ENCODE results near the gene IFIT2.
"Not testable (repeated sequence)": the region's sequence is repeated elsewhere in the genome, so short reads cannot be mapped to it uniquely, and the experiment has no call there.

The IFIT2 gene, protein sequence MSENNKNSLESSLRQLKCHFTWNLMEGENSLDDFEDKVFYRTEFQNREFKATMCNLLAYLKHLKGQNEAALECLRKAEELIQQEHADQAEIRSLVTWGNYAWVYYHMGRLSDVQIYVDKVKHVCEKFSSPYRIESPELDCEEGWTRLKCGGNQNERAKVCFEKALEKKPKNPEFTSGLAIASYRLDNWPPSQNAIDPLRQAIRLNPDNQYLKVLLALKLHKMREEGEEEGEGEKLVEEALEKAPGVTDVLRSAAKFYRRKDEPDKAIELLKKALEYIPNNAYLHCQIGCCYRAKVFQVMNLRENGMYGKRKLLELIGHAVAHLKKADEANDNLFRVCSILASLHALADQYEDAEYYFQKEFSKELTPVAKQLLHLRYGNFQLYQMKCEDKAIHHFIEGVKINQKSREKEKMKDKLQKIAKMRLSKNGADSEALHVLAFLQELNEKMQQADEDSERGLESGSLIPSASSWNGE

DNA sequence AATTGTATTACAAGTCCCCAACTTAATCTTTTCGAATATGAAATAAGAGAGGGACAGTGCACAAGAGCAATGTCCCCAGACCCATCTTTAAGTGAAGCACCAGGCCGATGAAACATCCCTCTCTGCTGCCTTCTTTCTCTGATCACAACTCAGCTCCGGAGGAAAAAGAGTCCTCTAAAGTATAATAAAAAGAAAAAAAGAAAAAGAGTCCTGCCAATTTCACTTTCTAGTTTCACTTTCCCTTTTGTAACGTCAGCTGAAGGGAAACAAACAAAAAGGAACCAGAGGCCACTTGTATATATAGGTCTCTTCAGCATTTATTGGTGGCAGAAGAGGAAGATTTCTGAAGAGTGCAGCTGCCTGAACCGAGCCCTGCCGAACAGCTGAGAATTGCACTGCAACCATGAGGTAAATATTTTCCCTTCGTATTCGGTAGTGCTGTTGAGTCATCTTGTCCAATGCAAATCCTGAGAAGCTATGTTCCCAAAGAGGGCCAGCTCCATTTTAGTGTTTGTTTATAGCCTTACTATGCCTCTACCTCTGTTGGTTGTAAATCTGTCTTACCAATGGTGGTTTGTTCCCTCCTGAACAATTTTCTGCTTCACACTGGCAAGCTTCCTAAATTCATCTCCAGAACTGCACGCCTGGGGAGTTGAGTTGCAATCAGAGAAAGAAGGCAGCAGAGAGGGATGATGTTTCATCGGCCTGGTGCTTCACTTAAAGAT lies at the start of gene IFIT2:
TSS of gene IFIT2 (plus strand) at position 326 of the 725 bp plus-strand sequence. CDS start at position 404, 78 bp downstream.
- FAIRE-seq, result no peak

GRCh38 chr10:89252225-89252585 lies 49.6 kb upstream of the IFIT2 start:
- FAIRE-seq, result no peak

- not testable (repeated sequence) for FAIRE-seq
These were observed 46.7 kb upstream of the IFIT2 start for GRCh38 chr10:89255091-89255579.

DNA sequence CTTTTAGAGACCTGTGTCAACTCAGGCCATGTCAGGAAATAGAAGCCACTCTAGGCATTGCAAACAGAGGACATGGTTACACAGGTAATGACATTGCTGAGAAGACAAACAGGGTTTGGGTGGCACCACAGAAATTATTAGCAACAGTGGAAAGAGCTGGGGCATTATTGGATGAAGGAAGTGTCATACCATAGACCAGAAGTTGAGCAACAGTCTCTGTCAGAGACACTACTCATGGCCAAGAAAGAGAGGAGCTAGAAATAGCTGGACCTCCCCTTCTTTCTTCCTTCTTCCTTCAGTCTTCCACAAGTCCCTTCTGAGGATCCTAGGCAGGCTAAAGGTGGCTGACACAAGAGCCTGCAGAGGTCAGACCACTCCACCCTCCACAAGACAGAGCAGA lies 46.1 kb upstream of the IFIT2 start:
- FAIRE-seq, result no peak

DNA sequence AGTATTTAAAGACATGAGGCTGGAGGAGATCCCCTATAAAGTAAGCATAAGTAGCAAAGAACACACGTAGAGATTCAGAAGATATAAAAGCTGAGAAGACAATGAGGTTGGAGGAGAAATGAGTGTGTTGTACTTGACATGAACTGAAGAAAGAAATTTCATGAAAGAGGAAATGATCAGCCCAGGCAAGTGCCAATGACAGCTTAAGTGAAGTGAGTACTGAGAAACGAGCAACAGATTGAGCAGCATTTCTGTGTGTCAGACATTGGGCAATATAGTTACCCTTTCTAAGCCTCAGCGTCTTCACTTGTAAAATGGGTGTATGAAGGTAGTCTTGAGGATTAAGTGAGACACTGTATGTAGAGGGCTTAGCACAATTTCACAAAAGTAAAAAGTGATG lies 45.5 kb upstream of the IFIT2 start:
- FAIRE-seq, result no peak

- FAIRE-seq, result no peak
These were observed 44.9 kb upstream of the IFIT2 start for GRCh38 chr10:89256962-89257361.

GRCh38 chr10:89257581-89257980 lies 44.3 kb upstream of the IFIT2 start:
- FAIRE-seq, result no peak

- no peak for FAIRE-seq
These were observed 43.0 kb upstream of the IFIT2 start for GRCh38 chr10:89258881-89259280.

DNA sequence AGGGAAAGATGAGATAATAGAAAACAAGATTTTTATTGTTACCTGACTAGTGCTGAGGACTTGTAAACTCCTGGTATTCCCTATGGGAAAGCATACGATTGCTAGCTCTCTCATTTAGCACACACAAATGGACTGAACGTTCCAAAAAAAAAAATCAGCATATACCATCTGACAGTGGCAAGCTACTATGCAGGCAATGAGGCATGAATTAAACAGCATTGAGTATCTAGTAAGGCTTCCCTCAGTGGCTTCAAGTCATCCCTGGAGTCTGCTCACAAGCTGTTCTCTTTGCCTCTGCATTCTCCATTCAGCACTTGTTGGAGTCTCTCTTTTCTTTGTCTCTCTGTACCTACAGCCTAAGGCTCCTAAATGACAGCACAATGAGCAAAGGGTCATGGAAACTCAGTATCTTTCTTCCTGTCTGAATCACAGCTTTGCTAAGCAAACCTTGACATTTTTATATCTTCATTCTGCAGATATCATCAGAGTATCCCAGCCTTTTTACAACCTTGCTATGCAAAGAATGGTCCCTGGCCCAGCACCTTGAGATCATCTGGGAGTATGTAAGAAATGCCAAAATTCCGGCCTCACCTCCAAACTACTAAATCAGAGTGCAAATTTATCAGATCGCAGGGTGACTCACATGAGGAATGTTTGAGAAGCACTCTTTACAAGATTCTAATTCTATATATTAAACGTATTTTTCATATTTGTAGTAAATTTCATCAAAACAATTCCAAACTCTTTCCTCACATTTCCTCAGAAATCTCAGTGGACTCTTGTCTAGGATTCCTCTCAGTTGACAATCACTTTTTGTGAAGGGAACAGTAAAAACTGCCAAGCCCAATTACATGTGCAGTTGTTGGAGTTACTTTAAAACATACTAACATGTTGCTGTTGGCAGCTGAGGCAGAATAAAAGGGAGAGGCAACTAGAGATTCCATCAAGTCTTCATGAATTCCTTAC lies 39.5 kb upstream of the IFIT2 start:
- FAIRE-seq, result no peak

GRCh38 chr10:89263091-89263490 lies 38.8 kb upstream of the IFIT2 start:
- FAIRE-seq, result no peak

DNA sequence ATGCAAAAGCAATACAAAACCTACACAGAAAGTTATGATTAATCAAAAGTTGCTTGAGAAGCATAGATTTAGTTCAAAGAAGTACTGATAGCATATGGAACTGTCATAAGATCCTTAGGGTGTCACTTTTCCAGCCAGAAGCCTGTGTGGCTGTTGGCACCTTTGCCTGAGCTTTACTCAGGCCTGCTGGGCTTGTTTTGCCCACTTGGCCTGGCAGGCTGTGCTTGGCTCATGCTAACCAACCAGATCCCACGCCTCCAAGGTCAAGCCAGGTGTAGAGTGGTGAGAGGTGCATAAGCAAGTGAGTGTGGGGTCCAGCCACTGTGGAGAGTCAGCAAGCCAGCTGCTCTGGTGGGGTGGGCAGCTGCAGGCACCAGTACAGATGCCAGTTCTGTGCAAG lies 38.3 kb upstream of the IFIT2 start:
- no peak for FAIRE-seq

GRCh38 chr10:89266721-89267453 lies 35.0 kb upstream of the IFIT2 start:
- no peak for FAIRE-seq

DNA sequence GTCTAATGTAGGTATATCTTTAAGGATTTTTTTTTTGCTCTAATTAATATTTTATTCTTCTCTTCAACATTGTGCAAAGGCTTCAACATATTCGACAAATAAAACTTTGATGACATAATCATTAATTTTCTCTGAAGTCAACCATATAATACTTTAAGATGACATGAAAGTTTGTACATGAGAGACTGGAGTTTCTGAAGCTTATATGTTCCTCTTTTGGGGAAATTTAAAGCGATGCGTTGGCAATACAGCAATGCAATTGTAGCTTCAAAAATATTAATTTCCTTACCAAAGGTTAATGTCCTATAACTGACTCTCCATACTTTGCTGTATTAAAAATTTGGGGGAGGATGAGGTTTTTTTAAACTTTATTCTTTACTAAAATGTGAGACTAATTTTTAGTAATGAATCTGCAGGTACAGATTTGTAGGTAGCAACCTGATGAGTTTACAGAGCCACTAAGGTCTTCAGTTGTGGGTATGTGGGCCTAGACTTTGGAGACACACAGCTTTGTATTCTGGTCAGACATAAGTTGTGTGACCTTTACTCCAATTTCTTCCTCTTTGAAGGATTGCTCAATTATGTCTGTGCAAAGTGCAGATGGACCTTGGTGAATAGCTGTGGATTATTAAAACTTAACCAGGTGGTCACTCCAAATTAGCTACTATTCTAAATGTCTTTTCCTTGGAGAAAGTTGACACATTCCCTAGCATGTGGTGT lies 32.3 kb upstream of the IFIT2 start:
- FAIRE-seq, result no peak

DNA sequence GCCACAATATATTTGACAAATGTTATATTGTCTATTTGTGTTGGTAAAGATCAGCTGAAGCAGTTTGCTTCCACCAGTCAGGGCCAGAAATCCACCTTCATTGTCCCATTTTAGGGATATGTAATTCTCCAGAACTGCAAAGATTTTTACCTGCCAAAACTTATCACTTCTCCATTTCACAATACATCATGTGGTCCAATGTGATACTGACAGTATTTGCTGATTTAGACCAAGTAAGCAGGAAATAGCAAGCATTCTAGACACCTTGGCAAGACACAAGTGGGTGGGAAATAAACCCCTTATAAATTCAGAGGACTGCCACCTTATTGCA lies 31.7 kb upstream of the IFIT2 start:
- no peak for FAIRE-seq

GRCh38 chr10:89271532-89271931 lies 30.3 kb upstream of the IFIT2 start:
- FAIRE-seq, result no peak

- no peak for FAIRE-seq
These were observed 28.2 kb upstream of the IFIT2 start for GRCh38 chr10:89273680-89274079.

GRCh38 chr10:89274928-89275327 lies 26.9 kb upstream of the IFIT2 start:
- no peak for FAIRE-seq

GRCh38 chr10:89275383-89275782 lies 26.5 kb upstream of the IFIT2 start:
- no peak for FAIRE-seq

DNA sequence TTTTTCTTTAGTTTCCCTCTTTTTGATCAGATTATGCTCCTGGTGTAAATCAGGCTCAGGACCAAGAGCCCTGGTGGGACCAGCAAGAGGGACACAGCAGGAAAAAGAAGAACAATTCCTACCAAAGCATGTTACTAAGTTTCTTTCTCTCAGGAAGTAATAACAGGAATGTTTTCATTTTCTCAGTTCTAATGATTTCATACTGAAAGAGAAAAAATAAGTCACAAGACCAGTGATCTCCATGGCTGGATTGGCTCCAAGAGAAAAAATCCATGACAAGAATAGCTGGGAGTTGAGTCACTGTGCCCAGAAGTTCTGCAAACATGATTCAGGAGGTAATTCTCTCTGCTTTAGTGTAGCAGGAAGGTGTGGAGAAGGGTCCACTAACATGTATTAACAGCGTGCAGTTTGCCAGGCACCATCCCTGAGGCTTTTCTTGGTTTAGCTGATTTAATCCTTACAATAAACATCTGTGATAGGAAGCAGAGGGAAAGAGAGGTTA lies 23.8 kb upstream of the IFIT2 start:
- FAIRE-seq, result no peak

DNA sequence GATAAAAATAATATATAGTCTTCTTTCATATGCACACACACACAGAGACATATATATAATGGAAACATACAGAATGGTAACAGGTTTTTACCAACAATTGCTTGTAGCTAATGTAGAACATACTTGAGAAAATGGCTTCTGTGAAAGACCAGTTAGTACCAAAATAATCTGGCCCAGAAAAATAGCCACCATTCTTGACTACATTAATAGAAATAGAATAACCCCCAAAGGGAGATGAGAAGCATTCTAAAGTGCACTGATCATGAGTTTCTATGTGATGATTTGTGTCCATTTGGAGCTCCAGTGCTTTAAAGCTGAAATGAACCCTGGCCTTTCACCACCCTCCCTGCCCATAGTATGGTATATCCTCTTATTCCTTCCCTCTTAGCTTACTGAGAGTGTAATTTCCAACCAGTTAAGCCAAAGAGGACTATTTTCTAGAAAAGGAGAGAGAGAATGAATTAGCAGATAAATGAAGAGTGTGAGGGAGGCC lies 22.9 kb upstream of the IFIT2 start:
- no peak for FAIRE-seq

GRCh38 chr10:89279421-89279869 lies 22.4 kb upstream of the IFIT2 start:
- no peak for FAIRE-seq
